GM04503 (cell line): ENCODE data around the gene SLC16A5.
"Not testable (repeated sequence)": the region's sequence is repeated elsewhere in the genome, so short reads cannot be mapped to it uniquely, and the experiment has no call there.

Source experiments
- DNase-seq: peaks from one replicate; pipeline ENCODE4 v3.0.0-alpha.2; 2012; ENCODE audit warnings: low read depth

SLC16A5 gene

GRCh38 chr17:75064460-75064859 is 23.3 kb upstream of the SLC16A5 start:
- no peak for DNase-seq

DNA sequence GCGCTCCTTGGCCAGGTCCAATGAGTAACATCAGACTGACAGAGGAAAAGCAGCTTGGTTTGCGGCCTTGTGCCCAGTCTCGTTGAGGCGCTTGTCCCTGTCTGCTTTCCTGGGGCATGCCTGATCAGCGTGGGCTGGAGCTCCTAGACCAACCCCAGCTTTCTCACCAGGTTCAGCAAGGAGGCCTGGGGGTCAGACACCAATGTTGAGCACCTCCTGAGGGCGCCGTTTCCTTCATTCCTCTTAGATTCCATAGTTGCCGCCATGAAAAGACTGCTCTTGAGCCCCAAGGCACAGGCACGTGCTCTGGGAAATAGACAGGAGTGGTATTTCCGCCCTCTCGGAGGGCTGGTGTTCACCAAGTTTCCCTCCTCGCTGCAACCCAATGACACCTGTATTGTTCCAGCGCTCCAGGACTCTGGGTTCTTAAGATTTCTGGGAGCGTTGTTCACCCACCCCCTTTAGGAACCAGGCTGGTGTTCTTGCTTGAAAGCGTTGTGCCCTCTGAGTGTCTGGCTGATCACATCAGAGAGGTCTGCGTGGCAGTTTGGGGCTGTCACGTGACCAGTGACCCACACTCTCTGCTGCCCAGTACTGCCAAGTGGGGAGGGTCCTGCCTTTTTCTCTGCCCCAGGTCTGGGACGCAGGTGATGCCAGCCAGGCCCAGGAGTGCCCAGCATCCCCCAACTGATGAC is 22.7 kb upstream of the SLC16A5 start:
- no peak for DNase-seq

GRCh38 chr17:75065562-75066151 is 22.1 kb upstream of the SLC16A5 start:
- DNase-seq = no peak

DNA sequence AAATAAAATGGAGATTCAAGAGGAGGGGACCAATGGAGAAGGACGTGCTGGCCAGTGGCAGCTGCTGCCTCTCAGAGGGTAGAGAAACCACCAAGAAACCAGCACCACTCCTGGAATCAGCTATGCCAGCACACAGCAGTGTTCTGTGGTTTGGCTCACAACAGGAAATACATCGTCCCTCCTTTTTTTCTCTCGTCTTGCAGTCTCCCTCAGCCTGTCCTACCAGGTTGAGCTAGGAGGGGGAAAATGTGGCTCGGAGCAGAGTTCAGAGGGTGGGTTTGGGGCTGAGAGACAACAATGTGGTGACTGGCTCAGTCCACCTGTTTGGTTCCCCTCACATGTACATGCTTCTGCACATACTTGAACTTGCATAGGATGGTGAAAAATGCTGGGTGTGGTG is 19.9 kb upstream of the SLC16A5 start:
- no peak for DNase-seq

DNA sequence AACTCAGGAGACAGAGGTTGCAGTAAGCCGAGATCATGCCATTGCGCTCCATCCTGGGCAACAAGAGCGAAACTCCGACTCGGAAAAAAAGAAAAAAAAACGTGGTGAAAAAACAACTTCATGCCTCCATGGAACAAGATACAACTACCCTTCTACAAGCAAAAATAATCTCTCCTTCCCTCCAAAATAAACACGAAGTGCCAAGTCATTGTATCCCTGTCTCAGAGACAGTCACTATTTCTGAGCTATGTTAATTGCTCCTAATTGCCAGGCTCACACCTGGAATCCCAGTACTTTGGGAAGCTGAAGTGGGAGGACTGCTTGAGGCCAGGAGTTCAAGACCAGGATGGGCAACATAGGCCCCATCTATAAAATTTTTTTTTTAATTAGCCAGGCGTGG is 19.0 kb upstream of the SLC16A5 start:
- no peak for DNase-seq

DNA sequence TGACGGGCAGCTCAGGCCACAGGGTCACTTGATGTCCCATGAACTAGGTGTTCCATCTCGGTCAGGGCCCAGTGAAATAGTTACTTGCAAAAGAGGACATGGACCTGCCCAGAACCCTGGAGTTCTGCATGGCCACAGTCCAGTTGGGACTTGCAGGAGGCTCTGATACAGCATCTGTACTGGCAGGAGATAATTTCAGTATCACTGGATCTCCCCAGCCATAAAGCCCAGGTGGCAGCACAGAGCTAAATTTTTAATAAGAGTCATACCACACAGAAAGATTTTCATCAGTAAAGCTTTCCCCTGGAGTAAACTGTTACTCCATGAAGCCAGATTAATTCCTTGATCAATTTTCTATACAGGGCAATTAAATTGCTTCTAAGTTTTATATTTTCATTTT is 18.0 kb upstream of the SLC16A5 start:
- no peak for DNase-seq

DNA sequence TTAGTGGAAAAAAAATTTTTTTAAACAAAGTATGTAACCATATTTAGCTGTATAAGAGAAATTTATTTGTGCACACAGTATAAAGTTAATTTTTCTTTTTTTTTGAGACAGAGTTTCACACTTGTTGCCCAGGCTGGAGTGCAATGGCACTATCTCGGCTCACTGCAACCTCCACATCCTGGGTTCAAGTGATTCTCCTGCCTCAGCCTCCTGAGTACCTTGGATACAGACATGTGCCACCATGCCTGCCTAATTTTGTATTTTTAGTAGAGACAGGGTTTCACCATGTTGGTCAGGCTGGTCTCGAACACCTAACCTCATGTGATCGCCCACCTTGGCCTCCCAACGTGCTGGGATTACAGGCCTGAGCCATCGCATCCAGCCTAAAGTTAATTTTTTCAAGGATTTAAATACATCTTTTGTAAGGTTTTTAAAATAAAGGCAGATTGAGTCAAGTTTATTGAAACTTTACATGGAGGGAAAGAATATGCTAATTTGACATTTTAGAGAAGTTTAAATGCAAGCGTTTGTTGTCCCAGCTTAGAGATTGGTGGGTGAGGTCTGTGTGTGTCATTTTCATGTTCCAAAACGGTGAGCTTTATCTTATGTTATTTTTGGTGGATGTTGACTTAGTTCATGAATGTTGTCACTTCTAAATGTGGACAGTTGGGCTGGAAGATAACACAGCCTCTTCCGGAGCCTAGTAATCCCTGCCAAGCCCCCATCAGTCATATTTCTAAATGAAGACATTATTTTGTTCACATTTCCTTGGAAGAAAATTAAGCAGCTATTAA is 16.1 kb upstream of the SLC16A5 start:
- not testable (repeated sequence) for DNase-seq

- DNase-seq = not testable (repeated sequence)
These were observed 14.8 kb upstream of the SLC16A5 start for GRCh38 chr17:75072909-75073308.

GRCh38 chr17:75073618-75074047 is 14.1 kb upstream of the SLC16A5 start:
- DNase-seq = peak; percentile 74

- DNase-seq = no peak
These were observed 13.2 kb upstream of the SLC16A5 start for GRCh38 chr17:75074532-75074931.

GRCh38 chr17:75075597-75076336 is 12.0 kb upstream of the SLC16A5 start:
- DNase-seq = no peak

DNA sequence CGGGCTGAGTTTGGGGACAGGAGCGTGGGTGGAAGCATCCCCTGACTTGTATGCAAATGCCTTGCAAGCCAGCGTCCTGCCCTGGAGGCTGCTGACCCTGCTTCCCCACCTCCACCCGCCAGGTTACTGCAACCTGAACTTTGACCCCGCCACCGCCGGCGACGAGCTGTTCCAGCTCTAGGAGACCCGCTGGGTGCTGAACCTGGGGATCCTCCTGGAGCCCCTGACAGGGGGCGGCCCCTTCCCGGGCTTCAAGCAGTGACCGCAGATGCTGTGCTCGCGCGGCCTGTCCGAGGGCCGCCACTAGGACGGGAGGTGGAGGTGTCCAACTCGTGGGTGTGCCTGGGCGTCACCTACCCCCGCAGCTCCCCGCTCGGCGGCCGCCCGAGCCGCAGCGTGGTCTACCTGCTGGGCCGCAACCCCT is 10.7 kb upstream of the SLC16A5 start:
- DNase-seq = no peak

DNA sequence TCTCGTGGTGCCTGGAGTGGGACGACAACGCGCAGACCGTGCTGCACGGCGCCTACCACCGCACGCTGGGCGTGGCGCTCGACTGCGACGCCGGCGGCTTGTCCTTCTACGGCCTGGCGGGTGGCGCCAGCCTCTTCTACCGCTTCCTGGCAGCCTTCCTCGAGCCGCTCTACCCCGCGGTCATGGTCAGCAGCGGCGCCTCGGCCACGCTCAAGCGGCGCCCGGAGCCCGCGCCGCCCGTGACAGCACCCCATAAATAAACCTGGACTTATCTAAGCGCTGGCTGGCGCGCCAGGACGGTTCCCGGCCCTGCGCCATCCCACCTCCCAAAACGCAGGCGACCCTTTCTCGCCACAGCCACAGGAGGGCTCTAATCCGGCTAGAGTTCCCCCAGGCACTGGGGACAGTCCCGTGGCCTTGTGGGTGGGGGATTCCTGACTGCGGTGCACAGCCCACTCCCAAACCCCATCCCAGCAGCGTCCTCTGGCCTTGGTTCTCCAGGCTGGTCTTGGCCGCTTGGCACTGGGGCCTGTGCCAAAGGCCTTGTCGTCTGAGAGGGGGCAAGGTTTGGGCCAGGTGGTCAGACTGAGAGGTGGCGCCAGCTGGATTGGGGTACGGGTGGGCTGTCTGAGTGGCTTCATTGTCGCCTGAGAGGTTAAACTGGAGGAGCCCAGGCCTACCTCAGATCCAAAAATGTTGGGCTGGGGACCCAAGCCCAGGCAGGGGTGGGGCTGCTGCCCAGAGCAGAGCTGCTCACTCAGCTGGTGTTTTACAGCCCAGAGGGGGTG is 10.1 kb upstream of the SLC16A5 start:
- no peak for DNase-seq

- no peak for DNase-seq
These were observed 9.3 kb upstream of the SLC16A5 start for GRCh38 chr17:75078284-75079022.

GRCh38 chr17:75079023-75079373 is 8.8 kb upstream of the SLC16A5 start:
- DNase-seq = no peak

GRCh38 chr17:75081611-75082540 is 5.9 kb upstream of the SLC16A5 start:
- no peak for DNase-seq

DNA sequence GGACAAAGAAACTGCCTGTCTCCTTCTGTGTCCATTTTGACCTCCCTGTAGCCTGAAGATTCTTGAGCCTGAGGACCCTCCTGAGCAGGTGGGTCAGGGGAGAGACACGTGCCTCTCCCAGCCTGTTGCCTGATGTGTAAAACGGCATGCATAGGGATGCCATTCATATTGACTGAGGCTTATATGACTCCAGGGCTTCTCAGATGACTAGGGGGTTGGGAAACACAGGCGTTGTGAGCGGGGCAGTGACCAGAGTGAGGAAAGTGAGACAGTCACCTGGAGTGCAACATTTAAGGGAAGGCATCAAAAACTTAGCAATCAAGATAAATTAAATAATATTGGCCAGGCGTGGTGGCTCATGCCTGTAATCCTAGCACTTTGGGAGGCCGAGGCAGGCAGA is 5.1 kb upstream of the SLC16A5 start:
- no peak for DNase-seq

GRCh38 chr17:75084039-75084660 is 3.6 kb upstream of the SLC16A5 start:
- no peak for DNase-seq

- no peak for DNase-seq
These were observed 1.1 kb upstream of the SLC16A5 start for GRCh38 chr17:75086496-75087181.
